ENCODE measurements around the gene CHAF1A.

CHAF1A gene

DNA sequence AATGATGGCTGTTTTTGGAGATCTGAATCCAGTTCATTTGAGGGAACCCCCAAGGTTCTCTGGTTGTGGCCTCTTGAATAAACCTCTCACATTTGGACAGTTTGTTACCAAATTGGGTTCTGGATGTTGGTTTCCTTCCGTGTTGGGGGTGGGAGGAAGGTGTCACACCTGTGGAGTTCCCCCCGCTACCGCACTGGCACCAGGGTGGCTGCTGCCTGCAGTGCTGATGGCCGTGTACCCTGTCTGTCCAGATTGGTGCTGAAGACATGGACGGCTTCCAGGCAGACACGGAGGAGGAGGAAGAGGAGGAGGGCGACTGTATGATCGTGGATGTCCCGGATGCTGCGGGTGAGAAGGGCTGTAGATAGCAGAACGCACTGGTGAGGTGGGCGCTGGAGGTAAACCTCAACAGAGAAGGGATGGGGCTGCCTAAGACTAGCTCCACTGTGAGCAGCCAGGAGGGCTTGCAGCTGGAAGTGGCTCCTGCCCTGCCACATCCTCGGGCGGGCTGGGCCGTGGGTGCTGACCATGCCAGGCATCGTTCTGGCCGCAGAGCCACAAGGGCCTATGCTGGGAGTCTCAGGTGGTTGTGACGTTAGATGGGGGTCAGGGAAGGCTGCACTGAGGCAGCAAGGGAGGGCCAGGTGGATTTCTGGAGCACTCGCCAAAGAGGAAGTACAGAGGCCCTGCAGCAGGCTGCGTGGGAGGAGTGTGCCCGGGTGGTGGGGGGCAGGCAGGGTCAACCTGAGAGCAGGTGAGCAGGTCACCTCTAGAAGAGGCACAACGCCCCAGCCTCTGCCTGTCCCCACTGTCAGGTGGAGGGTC, 39.8 kb downstream of the CHAF1A start:
- no peak for DNase-seq (ENCODE audit: low read depth in 2 of 2)

DNA sequence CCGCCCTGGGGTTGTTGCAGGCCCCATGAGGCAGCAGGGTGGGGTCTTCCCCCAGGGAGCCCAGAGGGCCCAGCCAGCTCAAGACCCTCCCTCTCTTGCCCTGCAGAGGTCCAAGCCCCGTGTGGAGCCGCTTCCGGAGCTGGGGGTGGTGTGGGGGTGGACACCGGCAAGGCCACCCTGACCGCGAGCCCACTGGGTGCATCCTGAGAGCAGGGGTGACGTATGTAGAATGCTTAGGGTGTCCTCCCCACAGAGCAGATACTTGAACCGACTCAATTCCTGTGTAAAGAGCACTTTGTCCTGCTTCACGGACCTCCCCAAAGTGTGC, 40.3 kb downstream of the CHAF1A start:
- DNase-seq (ENCODE audit: low read depth in 2 of 2) = no peak

DNA sequence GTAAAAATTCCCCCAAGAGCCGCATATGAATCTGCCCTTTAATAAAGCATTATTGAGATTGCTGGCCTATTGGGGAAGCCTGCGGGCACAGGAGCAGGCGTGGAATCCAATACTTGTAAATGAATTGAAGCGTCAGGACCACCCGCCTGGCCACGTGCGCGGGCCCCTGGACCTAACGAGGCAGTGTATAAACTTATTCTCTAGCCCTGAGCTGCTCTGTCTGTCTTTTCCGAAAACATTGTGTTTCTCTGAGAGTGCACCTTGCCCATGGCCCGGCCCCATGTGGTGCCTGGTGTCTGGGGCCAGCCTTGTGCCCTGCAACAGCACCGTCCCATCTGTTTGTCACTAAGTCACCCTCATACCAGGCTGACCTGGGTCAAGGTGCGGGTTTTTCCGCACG, 40.7 kb downstream of the CHAF1A start:
- no peak for DNase-seq (ENCODE audit: low read depth in 2 of 2)

DNA sequence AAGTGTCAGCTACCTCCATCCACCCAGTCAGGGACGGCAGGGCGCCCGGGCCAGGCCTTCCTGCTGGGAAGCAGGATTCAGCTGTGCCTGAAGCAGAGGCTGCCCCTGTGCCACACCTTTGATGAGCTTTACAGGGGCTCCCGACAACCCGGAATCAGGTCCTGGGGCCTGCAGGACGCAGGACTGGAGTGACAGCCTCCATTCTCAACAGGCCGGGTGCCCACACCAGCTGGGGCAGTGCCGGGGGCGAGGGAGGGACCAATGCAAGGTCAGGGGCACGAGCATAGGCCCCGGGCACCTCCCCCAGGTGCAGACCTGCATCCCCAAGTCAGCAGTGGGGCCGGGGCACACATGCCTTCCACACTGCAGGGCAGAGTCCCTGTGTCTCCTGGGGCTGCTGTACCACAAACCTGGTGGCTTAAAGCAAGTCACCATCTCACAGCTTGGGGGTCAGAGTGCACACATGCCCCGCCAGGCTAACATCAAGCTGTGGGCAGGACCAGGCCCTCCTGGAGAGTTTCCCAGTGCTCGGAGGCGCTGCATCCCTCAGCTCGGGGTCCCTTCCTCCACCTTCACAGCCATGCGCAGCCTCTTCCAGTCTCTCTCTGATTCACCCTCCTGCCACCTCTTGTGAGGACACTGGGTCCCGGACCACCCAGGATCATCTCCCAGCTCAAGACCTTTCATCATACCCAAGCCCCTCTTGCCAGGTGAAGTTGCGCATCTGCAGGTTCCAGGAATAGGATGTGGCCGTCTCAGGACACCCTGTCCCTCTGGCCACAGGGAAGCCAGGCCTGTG, 41.7 kb downstream of the CHAF1A start:
- no peak for DNase-seq (ENCODE audit: low read depth in 2 of 2)

DNA sequence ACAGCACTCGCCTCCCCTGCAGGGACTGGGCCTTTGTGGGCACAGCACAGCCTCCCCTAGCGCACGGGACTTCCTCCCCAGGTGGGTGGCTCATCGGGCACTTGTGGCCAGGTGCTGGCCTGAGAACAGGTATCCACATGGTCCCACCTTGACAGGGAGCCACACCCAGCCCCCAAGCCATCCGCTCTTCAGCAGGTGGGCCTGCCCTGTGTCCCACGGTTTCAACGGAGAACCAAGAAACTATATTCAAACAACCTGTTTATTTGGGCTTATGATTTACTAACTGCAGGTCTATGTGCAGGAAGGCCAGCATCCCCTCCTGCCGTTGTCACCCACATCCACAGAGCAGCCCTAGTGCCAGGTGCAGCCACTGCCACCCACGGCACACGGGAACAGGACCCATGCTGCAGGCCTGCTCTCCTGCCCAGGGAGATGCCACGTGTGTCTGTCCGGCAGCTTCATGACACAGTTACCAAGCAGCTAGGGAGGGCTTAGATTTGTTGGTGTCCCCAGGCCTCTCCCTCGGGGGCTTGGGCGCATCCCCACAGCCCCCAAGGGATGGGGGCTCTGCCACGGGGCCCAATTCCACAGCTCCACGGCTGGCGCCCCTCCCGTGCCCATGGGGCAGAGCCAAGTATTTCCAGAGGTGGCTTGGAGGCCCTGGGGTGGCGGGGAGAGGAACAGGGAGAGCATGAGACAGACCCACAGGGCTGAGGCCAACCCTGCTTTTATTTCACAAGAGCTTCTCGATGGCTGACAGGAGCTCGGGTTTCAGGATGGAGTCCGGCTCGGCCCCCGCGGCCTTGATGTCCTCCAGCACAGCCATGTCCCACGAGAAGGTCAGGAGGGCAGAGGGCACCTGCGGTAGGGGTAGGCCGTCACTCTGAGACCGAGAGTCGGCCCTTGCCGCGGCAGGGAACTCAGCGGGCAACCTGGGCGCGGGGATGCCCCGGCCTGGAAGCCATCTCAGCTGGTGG, 42.6 kb downstream of the CHAF1A start:
- no peak for DNase-seq (ENCODE audit: low read depth in 2 of 2)

DNA sequence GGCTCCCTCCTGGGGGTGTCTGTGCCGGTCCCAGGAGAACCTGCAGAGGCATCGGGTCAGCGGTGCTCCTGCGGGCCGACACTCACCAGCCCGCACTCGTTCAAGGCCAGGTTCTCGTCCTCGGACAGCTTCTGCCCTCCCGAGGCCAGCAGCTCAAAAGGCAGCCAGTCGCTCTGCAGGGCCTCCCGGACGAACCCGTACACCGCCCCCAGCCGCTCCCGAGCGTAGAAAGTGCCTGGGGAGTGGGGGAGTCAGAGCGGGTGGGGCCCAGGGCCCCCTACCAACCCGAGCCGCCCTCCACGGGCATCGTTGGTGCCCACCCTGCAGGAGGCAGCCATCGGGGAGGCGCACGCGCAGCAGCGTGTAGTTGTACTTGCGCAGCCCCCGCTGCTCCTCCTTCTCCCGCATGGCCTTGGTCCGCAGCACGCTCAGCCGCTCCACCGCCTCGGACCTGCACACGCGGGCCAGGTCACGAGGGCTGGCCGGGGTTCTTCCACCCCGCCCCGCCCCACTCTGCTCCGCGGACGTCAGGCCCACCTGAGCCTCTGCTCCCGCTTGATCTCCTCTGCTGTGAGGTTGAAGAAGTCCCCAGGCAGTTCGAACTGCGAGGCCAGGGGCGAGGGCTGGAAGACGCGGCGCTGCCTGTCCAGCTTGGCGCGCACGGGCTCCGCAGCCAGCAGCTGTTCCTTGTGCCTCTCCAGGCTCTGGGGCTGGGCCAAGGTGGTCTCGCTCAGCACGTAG, 43.7 kb downstream of the CHAF1A start:
- DNase-seq (ENCODE audit: low read depth in 2 of 2) = no peak

DNA sequence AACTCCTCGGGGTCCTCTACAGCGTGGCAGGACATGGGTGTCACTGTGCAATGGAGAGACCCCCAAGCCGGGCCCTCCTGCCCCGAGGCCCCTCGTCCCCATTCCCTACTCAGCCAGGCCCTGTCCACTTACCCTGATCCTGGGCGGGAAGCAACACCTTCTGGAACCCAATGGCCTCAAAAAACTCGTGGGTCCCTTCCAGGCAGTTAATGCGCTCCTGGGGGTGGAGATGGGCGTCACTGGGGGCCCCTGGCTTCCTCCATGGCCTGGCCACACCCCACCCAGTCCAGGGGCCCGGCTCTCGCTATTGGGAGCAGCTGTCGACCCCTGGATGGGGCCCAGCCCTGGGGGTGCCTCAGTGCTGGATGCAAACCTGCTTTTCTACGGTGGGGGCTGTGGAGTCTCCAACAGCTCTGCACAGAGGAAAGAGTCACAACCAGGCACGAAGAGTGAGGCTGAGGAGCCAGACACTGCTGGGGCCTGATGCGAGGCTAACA, 44.3 kb downstream of the CHAF1A start:
- DNase-seq (ENCODE audit: low read depth in 2 of 2) = no peak

DNA sequence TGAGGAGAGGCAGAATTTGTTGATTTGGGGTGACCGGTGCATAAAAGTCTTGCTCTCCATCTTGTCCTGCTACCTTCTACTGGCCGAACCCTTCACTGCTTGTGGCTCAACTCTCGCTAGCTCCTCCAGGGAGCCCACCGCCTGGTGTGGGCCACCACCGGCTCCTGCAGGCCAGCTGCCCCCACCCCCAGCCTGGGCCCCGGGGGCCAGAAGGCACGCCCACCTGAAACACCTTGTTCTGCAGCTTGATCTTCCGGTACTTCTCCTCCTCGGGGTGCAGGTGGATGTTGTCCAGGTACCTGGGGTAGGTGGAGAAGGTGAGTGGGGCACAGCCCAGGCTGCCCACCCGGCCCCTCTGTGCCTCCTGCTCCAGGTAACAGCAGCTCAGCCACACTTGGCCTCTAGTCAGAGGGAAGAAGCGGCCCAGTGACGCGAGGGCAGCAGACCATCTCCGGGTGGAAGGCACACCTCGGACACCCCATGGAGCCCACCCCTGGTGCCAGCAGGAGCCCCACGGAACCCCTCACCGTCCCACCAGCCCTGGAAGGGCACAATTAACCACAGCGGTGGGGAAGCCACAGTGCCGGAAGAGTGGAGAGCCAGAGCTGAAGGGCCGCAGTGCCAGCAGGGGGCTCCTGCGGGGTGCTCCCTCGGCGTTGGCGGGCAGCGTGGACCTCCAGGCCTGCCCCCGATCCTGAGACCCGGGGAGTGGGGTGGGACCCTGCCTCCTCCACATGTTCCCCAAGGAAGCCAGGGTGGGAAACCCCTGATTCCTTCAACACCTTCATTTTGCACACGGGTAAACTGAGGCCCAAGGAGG, 45.1 kb downstream of the CHAF1A start:
- no peak for DNase-seq (ENCODE audit: low read depth in 2 of 2)

DNA sequence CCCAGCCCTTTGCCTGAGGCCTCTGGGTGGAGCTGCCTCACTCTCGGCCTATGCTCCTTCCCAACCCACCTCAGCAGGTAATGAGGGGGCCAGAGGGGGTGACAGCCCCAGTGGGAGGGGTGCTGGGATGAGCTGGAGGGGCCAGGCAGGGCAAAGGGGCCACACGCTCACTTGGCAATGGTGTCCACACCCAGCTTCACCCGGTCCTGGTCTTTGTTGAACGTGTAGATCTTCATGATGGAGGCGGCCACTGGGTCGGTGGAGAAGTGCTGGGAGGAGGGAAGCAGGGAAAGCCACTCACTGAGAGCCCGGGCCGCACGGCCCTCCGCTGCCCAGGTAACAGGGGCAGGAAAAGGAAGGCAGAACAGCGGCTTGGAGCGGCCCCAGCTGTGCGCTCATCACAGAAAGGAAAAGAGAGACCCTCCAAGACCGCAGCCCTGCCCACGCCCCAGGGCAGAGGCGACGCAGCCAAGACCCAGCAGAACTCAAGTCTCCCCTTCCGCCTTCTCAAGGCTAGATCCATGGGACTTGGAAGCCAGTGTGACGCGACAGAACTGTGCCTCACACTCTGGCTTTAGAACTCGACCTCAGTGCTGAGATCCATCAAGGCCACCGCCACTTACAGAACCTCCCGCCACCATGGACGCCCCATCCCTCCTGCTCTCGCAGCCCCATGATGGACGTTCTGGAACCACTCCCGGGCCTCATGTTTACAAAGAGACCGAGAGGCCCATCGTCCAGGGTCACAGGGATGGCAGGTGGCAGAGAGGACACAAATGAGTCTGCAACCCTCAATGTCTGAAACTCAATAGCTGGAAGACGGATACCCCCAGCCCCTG, 45.9 kb downstream of the CHAF1A start:
- no peak for DNase-seq (ENCODE audit: low read depth in 2 of 2)

DNA sequence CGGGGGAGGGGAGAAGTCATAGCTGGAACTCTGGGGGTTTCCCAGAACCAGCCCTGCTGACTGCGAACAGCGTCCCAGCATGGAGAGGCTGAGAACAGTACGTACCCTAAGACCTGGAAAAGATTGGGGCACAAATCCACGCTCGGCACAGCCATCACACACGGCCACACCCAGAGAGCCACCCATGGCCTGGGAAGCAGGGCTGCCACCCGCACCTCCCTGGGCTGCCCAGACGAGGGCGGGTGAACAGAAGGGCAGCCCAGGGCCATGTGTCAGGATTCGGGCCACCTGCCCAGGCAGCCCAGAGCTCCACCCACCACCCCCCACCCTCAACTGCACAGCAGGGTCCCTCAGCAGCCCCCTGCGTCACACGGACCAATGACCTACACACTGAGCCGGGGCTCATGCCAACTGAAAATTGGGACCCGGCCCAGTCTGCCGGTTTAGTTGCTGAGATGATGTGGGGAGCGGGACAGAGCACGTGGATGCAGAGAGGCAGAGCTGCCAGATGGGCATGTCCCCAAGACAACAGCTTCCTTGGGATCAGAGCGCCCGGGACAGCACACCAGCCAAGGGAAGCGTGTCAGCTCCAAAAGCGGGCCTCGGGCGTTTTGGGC, 46.7 kb downstream of the CHAF1A start:
- DNase-seq (ENCODE audit: low read depth in 2 of 2) = no peak

DNA sequence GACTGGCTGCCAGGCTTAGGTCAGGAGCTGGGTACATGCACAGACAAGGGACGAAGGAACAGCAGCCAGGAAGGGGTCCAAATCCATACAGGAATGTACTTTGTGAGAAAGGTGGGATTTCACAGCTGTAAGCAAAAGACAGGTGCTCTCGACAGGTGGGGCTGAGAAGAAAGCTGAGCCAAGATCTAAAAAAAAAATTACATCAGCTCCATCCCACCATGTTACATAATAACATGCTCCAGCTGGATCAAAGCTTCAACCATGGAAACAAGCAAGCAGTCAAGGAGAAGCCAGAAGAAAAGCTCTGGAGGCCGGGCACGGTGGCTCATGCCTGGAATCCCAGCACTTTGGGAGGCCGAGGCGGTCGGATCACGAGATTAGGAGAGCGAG, 47.2 kb downstream of the CHAF1A start:
- DNase-seq (ENCODE audit: low read depth in 2 of 2) = no peak

DNA sequence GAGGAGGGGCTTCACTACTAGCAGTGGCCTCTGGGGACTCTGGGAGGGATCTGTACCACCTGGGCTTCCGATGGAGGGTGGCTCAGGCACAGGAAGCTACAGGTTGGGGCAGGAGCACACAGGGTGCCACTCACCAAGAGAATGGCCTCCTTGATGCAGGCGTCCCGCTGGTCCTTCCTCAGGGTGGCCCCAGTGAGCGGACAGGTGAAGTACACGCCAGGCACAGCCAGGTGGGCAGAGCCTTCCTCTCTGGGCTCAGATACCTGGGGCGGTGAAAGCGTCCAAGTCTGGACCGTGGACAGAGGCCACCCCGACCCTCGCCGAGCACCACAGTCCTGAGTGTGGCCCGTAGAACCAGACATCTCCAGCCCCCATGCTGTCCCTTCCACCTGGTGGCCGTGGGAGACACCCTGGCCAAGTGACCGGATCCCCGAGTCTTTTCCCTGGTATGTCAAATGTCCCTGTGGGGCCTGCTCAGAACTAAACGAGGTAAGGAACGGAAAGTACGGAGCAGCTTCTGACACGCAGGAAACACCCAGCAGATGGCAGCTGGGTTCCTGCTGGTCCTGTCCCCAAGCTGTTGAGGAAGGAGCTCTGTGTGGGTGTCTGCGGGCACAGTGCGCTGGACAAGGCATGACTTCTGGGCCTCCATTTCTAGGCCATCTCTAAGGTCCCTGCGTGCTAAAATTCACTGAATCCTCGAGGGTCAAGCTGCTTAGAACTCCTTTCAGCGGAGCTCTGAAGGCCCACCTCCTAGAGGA, 50.0 kb downstream of the CHAF1A start:
- DNase-seq (ENCODE audit: low read depth in 2 of 2) = no peak

DNA sequence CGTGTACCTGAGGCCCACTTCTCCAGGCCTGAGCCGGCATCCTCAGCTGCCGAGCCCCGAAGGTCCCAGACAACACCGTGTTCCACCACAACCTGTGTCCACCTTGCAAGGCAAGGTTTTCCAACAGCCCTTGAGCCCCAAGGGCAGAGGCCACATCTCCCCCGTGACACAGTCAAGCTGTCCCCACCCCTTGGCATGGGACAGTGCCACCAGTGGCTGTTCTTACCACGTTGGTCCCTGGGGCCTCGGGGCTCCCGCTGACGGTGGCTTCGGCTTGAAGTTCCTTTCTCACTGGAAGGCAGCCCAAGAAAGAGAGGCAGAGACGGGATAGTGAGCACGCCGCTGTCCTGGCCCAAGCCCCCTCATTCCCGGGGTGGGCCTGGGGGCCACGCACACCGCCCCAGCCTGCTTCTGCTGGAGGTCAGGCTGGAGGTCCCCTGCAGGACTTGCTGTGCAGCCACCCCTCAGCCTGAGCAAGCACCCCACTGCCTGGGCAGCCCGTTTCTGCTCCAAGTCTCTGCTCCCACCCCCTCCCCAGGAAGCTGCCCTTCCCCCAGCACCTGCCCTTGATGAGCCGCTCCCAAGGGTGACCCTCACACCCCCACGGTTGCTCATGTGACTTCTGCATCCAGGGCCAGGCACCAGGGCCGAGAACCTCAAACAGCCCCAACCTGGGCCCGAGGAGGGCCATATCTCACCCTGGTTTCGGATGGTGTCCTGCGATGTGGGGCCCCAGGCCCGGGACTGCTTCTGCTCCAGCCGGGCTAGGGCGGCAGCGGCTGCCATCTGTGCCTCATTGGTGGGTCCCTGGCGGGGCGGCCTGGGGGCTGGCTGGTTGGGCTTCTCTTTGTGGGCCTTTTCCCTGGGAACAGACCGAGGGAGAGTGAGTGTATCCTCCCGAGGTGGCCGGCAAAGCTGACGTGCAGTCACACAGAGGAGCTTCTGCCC, 51.1 kb downstream of the CHAF1A start:
- DNase-seq (ENCODE audit: low read depth in 2 of 2) = no peak

DNA sequence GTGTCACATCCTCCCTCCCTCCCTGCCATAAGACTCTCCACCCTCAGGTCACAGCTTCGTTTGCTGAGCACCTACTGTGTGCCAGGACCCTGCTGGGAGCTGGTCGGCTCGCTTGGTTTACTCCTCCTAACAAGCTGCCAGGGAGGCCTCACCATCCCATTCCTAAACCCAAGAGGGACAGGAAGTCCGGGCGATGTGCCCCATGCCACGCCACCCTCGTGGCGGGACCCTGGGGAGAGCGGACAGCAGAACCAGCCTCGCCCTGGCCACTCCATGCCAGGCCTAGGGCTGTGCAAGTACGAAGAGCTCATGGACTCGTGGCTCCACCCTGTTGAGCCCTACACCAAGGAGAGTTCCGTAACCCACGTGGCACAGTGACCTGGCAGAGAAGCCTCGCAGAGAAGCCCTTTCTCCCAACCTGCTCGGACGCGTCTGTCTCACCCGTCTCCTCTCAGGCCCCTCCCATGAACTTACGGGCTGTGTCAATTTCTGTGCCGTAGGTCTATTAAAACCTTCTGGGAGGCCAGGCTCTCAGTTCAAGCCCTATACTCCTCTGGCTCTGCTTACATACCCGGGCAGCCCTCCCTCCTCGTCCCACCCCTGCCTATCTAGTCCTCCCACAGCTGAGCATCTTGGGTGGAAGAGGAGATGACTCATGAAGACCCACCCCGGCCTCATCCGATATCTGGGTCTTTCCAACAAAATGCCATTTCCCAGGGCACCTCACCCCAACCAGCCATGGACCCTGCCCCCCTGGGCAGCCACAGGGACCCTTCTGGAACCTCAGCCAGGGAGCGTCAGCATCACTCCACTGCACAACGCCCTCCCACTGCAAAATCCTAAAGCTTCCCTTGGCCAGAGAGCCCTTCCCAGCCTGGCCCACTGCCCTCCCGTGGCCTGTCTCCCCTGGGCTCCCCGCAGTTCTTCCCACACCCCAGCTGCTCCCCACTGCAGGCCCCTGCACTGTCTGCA, 52.6 kb downstream of the CHAF1A start:
- DNase-seq (ENCODE audit: low read depth in 2 of 2) = no peak

DNA sequence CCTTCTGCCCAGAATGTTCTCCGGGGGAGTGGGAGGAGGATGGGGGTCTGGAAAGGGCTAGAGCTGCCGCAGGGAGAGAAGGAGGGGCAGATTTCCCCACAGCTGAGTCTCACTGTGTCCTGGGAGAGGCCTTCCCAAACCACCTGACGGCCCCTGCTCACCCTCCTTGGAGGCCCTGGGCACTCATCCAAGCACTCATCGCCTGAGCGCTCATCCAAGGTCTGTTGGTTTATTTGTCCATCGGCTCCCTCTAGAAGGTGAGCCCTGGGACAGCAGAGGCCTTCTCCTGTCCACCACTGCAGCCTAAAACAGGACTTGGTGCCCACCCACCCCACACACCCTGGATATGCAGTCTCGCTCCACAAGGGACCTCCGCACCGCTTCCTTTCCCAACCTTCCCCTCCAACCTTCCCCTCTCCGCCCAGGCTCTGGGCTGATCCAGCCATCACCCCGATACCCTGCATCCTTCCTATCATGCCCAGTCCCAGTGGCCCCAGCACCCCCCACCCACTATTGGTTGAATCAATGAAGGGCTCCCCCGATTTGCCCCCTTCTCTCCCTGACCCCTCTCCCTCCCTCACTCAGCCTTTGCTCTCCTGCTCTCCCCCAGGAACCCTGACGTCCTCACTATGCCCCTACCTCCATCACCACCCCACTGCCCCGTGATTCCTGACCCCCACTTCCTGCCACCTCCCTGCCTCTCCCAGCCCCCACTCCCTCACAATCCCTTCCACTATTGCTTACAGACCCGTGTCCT, 53.5 kb downstream of the CHAF1A start:
- no peak for DNase-seq (ENCODE audit: low read depth in 2 of 2)
